Measurements from ENCODE around the gene LGALS8. TPM values are rescaled to one million over a fixed set of nuclear protein-coding genes. Genes with fewer than 3 reads are reported as not detected.

Gene LGALS8
- total and polyA plus RNA-seq, 2 of the 4 experiments (the other 2 are of a cell fraction), result 41.3 to 57.7 TPM

DNA sequence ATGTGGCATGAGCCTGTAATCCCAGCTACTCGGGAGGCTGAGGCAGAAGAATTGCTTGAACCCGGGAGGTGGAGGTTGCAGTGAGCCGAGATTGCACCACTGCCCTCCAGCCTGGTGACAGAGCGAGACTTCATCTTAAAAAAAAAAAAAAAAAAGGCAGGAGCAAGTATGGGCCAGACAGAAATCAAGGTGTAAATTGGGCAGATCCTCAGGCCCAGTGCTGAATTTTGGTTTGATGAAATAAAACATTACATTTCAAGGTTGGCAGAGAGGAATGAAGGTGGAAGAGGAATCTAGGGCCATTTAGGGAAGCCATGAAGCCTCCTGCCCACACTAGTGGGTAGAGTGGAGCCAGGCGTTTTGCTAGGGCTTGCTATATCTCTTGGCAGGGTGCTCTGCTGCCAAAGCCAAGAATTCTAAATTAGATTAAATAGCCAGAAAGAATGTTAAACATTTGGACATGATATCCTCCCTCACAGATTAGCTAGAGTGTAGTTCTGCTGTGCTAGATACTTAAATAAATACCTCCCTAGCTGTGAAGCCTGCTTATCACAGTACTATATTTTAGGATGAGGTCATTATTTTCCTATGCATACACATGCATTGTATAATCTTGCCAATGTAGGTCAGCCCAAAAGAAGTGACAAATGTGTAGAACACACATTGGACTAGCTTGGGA lies 16.6 kb upstream of the LGALS8 start (continued):
- TF ChIP-seq MXI1 (IDR thresholded peaks at IDR 0.05; ENCODE audit: borderline replicate concordance, low read depth, low read length), result no peak

DNA sequence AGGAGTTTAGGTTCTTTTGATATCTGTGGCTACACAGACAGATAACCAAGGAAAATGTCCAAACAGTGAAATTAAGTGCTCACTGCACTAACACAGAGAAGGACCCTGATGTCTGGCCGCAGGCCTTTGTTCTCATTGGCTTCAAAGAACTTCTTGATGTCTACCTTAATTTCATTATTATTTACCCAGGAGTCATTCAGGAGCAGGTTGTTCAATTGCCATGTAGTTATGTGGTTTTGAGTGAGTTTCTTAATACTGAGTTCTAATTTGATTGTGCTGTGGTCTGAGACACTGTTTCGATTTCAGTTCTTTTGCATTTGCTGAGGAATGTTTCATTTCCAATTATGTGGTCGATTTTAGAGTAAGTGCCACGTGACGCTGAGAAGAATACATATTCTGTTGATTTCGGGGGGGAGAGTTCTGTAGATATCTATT lies 15.2 kb upstream of the LGALS8 start:
- POLR2A ChIA-PET (ENCODE audit: unreplicated experiment), result no interaction called here
- ATAC-seq (ENCODE audit: low read depth) (no peak), DNase-seq (no peak)
- Histone ChIP-seq H3K27me3 (ENCODE audit: control insufficient read depth, insufficient read depth, low read length) (peaks cover 2% of the 10 kb centered on the region; the same call in 1 of the 2 replicates), H3K4me3 (ENCODE audit: insufficient read depth, low read depth, low read length) (no peak overlapping the region), H3K4me1 (ENCODE audit: control insufficient read depth, insufficient read depth, low read length) (peaks cover 2% of the 10 kb centered on the region; the same call in 1 of the 2 replicates), H3K36me3 (ENCODE audit: control insufficient read depth, insufficient read depth, low read length) (no peaks in the 10 kb centered on the region), H3K4ac (ENCODE audit: low read depth, low read length) (no peak overlapping the region), H3K23ac (ENCODE audit: low read depth, low read length) (no peak overlapping the region), H3K79me1 (ENCODE audit: low read depth in 1 of 2, low read length in 2 of 2) (no peaks in the 10 kb centered on the region), H2BK20ac (ENCODE audit: low read depth, low read length) (no peak overlapping the region), H3K4me2 (ENCODE audit: low read depth, low read length) (no peak overlapping the region), H4K20me1 (ENCODE audit: insufficient read depth, low read length) (no peaks in the 10 kb centered on the region), H2AFZ (replicated peaks; ENCODE audit: low read length, poor library complexity) (no peak overlapping the region), H2AK9ac (replicated peaks; ENCODE audit: low read depth, low read length, poor library complexity) (no peak overlapping the region), H3K9me1 (ENCODE audit: insufficient read depth, low read length) (0 out of 2 replicates have a peak, but pooled peaks cover under 1% of the 10 kb centered on the region), H3K27ac (ENCODE audit: insufficient read depth, low read length) (no peak overlapping the region), H3K14ac (replicated peaks; ENCODE audit: low read depth, low read length) (no peak overlapping the region), H3K9ac (ENCODE audit: low read depth, low read length) (no peak overlapping the region), H2BK15ac (ENCODE audit: low read depth, low read length) (no peak overlapping the region), H3K18ac (ENCODE audit: low read depth, low read length) (no peak overlapping the region), H3K56ac (ENCODE audit: extremely low read depth, insufficient read depth, low read length) (no peak overlapping the region), H2BK120ac (ENCODE audit: low read depth, low read length) (no peak overlapping the region), H4K91ac (ENCODE audit: insufficient read depth, low read depth, low read length) (no peak overlapping the region), H4K5ac (ENCODE audit: low read depth, low read length) (no peak overlapping the region), H3K9me3 (ENCODE audit: control insufficient read depth, insufficient read depth, low read length) (no peaks in the 10 kb centered on the region), H2BK5ac (ENCODE audit: low read depth, low read length, poor library complexity, severe bottlenecking) (no peak overlapping the region), H4K8ac (ENCODE audit: low read depth in 2 of 2, low read length in 2 of 2) (no peak overlapping the region), H2AK5ac (ENCODE audit: low read depth, low read length) (no peak overlapping the region)
- CTCF ChIA-PET, result no interaction called here
- intact Hi-C loops (cut with micrococcal nuclease) (no loop called here), in situ Hi-C loops (cut with MboI; ENCODE audit: low sequenced_read_pairs) (no loop called here), dilution Hi-C loops (cut with HindIII; ENCODE audit: low sequenced_read_pairs, unreplicated experiment) (no loop called here)
- no TSS peak for BruUV-seq (replicated peaks)
- WGBS, 2 experiments (ENCODE audit: extremely low coverage in 2 of 2, insufficient read length in 1 of 2), result no CpG with 5 or more reads among the region's 6 CpGs
- TF ChIP-seq MAZ (IDR thresholded peaks at IDR 0.05; ENCODE audit: borderline replicate concordance, low read depth, low read length), result no peak
- TF ChIP-seq MAFK (IDR thresholded peaks at IDR 0.05; ENCODE audit: low read depth, low read length), result no peak
- TF ChIP-seq CEBPB (IDR thresholded peaks at IDR 0.05; ENCODE audit: low read depth, low read length), result no peak
- no peak for TF ChIP-seq POLR2A (IDR thresholded peaks at IDR 0.05; ENCODE audit: low read depth, low read length)
- no peak for TF ChIP-seq NFE2L2 (IDR thresholded peaks at IDR 0.05; ENCODE audit: low read depth, low read length)
- TF ChIP-seq RCOR1 (IDR thresholded peaks at IDR 0.05; ENCODE audit: insufficient replicate concordance, low read length), result no peak
- TF ChIP-seq USF2 (IDR thresholded peaks at IDR 0.05; ENCODE audit: low read depth, low read length), result no peak
- no peak for TF ChIP-seq FOS (IDR thresholded peaks at IDR 0.05; ENCODE audit: low read depth, low read length)
- TF ChIP-seq RFX5 (IDR thresholded peaks at IDR 0.05; ENCODE audit: low read depth, low read length), result no peak

Measured in IMR-90 (cell line).